Smooth muscle cell (in vitro differentiated cells): ENCODE measurements around the gene KRT79. TPM values are rescaled to one million over a fixed set of nuclear protein-coding genes. Genes with fewer than 3 reads are reported as not detected.

Source experiments
- DNase-seq: peaks from one replicate; lab custom pipeline; 2025; ENCODE audit not compliant: unreplicated experiment; lab: John Stamatoyannopoulos, UW
- H2AFZ ChIP-seq: fragments of 200-600 bp; sonication (generic); 2 replicates; pipeline ENCODE4 v1.6.0; 2016; ENCODE audit warnings: antibody characterized with exemption, low read depth, mild to moderate bottlenecking
- H3F3A ChIP-seq: fragments of 200-600 bp; sonication (generic); 2 replicates; pipeline ENCODE4 v1.6.0; 2017; ENCODE audit warnings: antibody characterized with exemption, low read depth
- H3K27ac ChIP-seq: fragments of 200-600 bp; sonication (generic); 2 replicates; pipeline ENCODE4 v1.5.1; 2016; ENCODE audit warnings: low read depth, mild to moderate bottlenecking
- H3K27me3 ChIP-seq: fragments of 200-600 bp; sonication (generic); 2 replicates; pipeline ENCODE4 v1.6.1; 2016; ENCODE audit warnings: low read depth, mild to moderate bottlenecking
- H3K36me3 ChIP-seq: fragments of 200-600 bp; sonication (generic); 2 replicates; pipeline ENCODE4 v1.5.1; 2016; ENCODE audit warnings: low read depth
- H3K4me1 ChIP-seq: fragments of 200-600 bp; sonication (generic); 2 replicates; pipeline ENCODE4 v1.5.1; 2016; ENCODE audit warnings: low read depth
- H3K4me2 ChIP-seq: fragments of 200-600 bp; sonication (generic); 2 replicates; pipeline ENCODE4 v1.6.0; 2016; ENCODE audit warnings: mild to moderate bottlenecking
- H3K4me3 ChIP-seq: fragments of 200-600 bp; sonication (generic); 2 replicates; pipeline ENCODE4 v1.5.1; 2016; ENCODE audit warnings: mild to moderate bottlenecking
- H3K79me2 ChIP-seq: fragments of 200-600 bp; sonication (generic); 2 replicates; pipeline ENCODE4 v1.6.0; 2016; ENCODE audit warnings: low read depth, mild to moderate bottlenecking
- H3K9ac ChIP-seq: fragments of 200-600 bp; sonication (generic); 2 replicates; pipeline ENCODE4 v1.6.0; 2016; ENCODE audit warnings: low read depth
- H3K9me3 ChIP-seq: fragments of 200-600 bp; sonication (generic); replicated peaks from 2 replicates; pipeline ENCODE4 v1.5.1; 2016; ENCODE audit warnings: low read depth
- H4K20me1 ChIP-seq: fragments of 200-600 bp; sonication (generic); 2 replicates; pipeline ENCODE4 v1.6.0; 2016; ENCODE audit warnings: low read depth
- CTCF ChIP-seq: fragments of 200-600 bp; sonication (generic); IDR thresholded peaks from 2 replicates; pipeline ENCODE4 v1.5.1; 2017; ENCODE audit warnings: borderline replicate concordance, mild to moderate bottlenecking, antibody characterized with exemption; ENCODE audit not compliant: insufficient read depth, poor library complexity, severe bottlenecking
- WGBS: methylation state at CpG from one replicate; pipeline ENCODE4 v1.1.7; 2016; ENCODE audit warnings: low lambda C conversion rate; 5-methylcytosine and 5-hydroxymethylcytosine counted together
- polyA plus RNA-seq: library from polyadenylated mRNA; unstranded; fragments of >200 nt; fragmentation: Nextera tagmentation; extraction: Ambion mirVana; gene quantifications from 2 replicates; pipeline ENCODE4 v1.2.1, GENCODE V29; 2016
- total RNA-seq: library from RNA; depleted of rRNA; stranded (reverse); fragments of >200 nt; gene quantifications from 2 replicates; pipeline ENCODE4 v1.2.3, GENCODE V29; 2014

The KRT79 gene
- total and polyA plus RNA-seq, 2 experiments from 2014 or later, result 3.4 to 4.1 TPM

- Histone ChIP-seq H3K27ac (no peak overlapping the region), H3K4me2 (no peak overlapping the region), H3F3A (no peaks in the 10 kb centered on the region), H4K20me1 (no peaks in the 10 kb centered on the region), H3K27me3 (peaks cover 9% of the 10 kb centered on the region), H3K4me1 (peaks cover 31% of the 10 kb centered on the region), H3K9me3 (no peaks in the 10 kb centered on the region), H2AFZ (no peak overlapping the region), H3K4me3 (no peak overlapping the region), H3K79me2 (no peaks in the 10 kb centered on the region), H3K9ac (no peak overlapping the region), H3K36me3 (no peaks in the 10 kb centered on the region)
- no peak for DNase-seq
- TF ChIP-seq CTCF, result no peak
- WGBS, result 71% methylated on average over 7 of the region's 7 CpGs
Measured at GRCh38 chr12:52818887-52819420, 15.2 kb downstream of the KRT79 start.

GRCh38 chr12:52818388-52818787 lies 15.7 kb downstream of the KRT79 start:
- Histone ChIP-seq H3K9ac (no peak overlapping the region), H3K4me2 (no peak overlapping the region), H3K9me3 (no peaks in the 10 kb centered on the region), H3K36me3 (no peaks in the 10 kb centered on the region), H3K27ac (no peak overlapping the region), H3F3A (no peaks in the 10 kb centered on the region), H2AFZ (no peak overlapping the region), H3K4me3 (no peak overlapping the region), H3K79me2 (no peaks in the 10 kb centered on the region), H3K4me1 (peaks cover 31% of the 10 kb centered on the region), H4K20me1 (no peaks in the 10 kb centered on the region), H3K27me3 (peaks cover 9% of the 10 kb centered on the region)
- no peak for TF ChIP-seq CTCF
- 50% methylated on average over 7 of the region's 7 CpGs for WGBS
- DNase-seq, result no peak

- H3K79me2 ChIP-seq, result no peaks in the 10 kb centered on the region
- WGBS, result 85% methylated on average over 2 of the region's 2 CpGs
- no peak overlapping the region for H3K27ac ChIP-seq
- H3K9ac ChIP-seq, result no peak overlapping the region
- H3K4me1 ChIP-seq, result peaks cover 31% of the 10 kb centered on the region
- H3K36me3 ChIP-seq, result no peaks in the 10 kb centered on the region
- no peak for DNase-seq
- H3K27me3 ChIP-seq, result peaks cover 9% of the 10 kb centered on the region
- no peak overlapping the region for H3K4me3 ChIP-seq
- TF ChIP-seq CTCF, result no peak
- no peaks in the 10 kb centered on the region for H3F3A ChIP-seq
- no peaks in the 10 kb centered on the region for H4K20me1 ChIP-seq
- H3K9me3 ChIP-seq, result no peaks in the 10 kb centered on the region
- no peak overlapping the region for H3K4me2 ChIP-seq
- no peak overlapping the region for H2AFZ ChIP-seq
Measured at GRCh38 chr12:52817699-52818238, 16.3 kb downstream of the KRT79 start.

- WGBS, result 94% methylated on average over 8 of the region's 8 CpGs
- Histone ChIP-seq H3K4me1 (peaks cover 31% of the 10 kb centered on the region), H3K4me2 (no peak overlapping the region), H3K36me3 (no peaks in the 10 kb centered on the region), H2AFZ (no peak overlapping the region), H3K79me2 (no peaks in the 10 kb centered on the region), H3K27me3 (peaks cover 9% of the 10 kb centered on the region), H3K9ac (no peak overlapping the region), H3F3A (no peaks in the 10 kb centered on the region), H4K20me1 (no peaks in the 10 kb centered on the region), H3K27ac (no peak overlapping the region), H3K9me3 (no peaks in the 10 kb centered on the region), H3K4me3 (no peak overlapping the region)
- DNase-seq, result no peak
- no peak for TF ChIP-seq CTCF
Measured at GRCh38 chr12:52817003-52817698, 17.0 kb downstream of the KRT79 start.
